ENCODE results near the gene NUP160.
A peak's percentile ranks its signal among the peaks of the same experiment; 100 is the strongest.
"Not testable (repeated sequence)": the region's sequence is repeated elsewhere in the genome, so short reads cannot be mapped to it uniquely, and the experiment has no call there.

NUP160 gene

DNA sequence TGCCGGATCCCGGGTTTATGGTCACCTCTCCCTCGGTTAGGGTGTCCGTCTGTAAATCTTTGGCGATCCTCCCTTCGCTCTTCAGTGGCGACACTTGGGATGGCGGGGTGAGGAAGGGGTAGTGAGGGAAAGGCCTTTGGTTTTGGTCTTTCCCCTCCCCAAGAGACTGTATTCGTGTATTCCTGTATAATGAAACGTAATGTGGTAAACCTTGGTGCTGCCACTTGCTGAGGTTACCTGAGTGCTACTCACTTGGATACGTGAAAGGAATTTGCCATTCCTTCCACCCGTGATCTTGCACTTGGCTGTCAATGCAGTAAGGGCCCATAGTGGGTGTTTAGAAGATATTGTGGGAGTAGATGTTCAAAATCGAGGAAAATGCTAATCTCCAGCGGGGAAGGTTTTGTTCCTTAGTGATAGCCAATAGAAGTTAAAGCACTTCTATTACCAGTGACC is 578 bp upstream of the NUP160 start:
- DNase-seq (ENCODE audit: low read depth in 2 of 2): no peak
- peak overlapping the region; percentile 77 to 91 for H3K4me3 ChIP-seq (replicated peaks in 1 of 2; ENCODE audit: low read depth in 2 of 2, low read length in 2 of 2)
- TF ChIP-seq, protein P1, sequence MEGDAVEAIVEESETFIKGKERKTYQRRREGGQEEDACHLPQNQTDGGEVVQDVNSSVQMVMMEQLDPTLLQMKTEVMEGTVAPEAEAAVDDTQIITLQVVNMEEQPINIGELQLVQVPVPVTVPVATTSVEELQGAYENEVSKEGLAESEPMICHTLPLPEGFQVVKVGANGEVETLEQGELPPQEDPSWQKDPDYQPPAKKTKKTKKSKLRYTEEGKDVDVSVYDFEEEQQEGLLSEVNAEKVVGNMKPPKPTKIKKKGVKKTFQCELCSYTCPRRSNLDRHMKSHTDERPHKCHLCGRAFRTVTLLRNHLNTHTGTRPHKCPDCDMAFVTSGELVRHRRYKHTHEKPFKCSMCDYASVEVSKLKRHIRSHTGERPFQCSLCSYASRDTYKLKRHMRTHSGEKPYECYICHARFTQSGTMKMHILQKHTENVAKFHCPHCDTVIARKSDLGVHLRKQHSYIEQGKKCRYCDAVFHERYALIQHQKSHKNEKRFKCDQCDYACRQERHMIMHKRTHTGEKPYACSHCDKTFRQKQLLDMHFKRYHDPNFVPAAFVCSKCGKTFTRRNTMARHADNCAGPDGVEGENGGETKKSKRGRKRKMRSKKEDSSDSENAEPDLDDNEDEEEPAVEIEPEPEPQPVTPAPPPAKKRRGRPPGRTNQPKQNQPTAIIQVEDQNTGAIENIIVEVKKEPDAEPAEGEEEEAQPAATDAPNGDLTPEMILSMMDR (IDR thresholded peaks at IDR 0.05; ENCODE audit: low read depth, low read length): no peak

DNA sequence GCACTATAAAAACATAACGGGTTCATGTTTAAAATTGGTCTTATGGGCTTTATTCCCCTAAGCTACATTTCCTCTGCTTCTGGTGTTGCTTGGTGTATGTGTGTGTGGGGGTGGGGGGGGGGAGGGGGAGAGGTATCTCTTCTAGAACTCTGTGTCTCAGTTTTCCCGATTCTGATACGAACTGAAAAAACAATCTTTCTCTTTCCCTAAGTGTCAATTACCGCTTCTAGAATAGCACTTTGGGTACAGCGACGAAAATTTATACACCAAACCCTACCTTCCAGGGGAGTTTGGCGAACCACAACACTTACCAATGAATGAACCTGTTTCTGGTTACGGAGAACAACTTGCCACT is 636 bp downstream of the NUP160 start:
- DNase-seq (ENCODE audit: low read depth in 2 of 2): no peak
- TF ChIP-seq, protein P1 (IDR thresholded peaks at IDR 0.05; ENCODE audit: low read depth, low read length): no peak

DNA sequence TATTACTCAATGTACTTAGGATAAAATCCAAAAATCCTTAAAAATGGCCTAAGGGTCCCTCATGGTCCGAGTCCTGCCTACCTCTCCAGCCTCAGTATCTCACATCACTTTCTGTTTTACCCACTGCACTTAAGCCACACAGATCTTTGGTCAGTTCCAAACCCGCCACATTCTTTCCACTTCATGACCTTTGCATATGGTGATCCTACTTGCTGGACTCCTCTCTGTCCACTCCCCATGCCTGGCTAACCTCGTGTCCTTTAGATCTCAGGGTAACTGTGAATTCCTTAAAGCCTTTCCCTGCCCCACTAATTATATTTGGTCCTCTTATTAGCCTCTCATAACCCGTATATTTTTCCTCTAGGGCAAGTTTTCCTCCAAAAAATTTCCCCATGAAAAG is 1.2 kb downstream of the NUP160 start:
- DNase-seq (ENCODE audit: low read depth in 2 of 2): no peak
- H3K4me3 ChIP-seq (replicated peaks in 1 of 2; ENCODE audit: low read depth in 2 of 2, low read length in 2 of 2): peak overlapping the region in 1 of 2 donors; percentile 77
- TF ChIP-seq, protein P1 (IDR thresholded peaks at IDR 0.05; ENCODE audit: low read depth, low read length): no peak

More for the DNA sequence above, 636 bp downstream of the NUP160 start:
- peak overlapping the region; percentile 77 to 91 for H3K4me3 ChIP-seq (replicated peaks in 1 of 2; ENCODE audit: low read depth in 2 of 2, low read length in 2 of 2)

DNA sequence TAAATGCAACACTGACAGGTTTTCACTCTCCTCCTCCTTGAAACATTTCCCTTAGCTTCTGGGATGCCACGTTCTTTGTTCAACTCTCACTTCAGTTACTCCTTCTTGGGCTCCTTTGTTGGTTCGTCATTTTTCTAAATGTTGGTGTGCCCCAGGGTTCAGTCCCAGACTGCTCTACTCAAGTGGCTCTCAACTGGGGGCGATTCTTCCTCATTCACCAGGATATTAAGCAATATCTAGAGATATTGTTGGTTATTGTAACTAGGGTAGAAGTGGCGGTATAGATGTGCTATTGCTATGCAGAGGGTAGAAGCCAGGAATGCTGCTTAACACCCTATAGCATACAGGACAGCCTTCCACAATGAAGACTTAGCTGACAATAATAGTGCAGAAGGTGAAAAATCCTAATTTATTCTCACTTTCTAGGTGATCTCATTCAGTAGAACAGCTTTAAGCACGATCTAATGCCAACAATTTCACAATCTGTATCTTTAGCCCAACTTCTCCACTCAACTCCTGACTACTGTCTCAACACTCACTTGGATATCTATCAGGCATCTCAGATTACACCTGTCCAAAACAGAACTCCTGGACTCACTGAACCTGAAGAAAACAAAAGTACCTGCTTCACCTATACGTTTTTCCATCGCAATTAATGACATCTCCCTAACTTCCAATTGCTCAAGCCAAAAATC is 4.6 kb downstream of the NUP160 start:
- H3K4me3 ChIP-seq (replicated peaks in 1 of 2; ENCODE audit: low read depth in 2 of 2, low read length in 2 of 2): no peak overlapping the region
- no peak for DNase-seq (ENCODE audit: low read depth in 2 of 2)
- TF ChIP-seq, protein P1 (IDR thresholded peaks at IDR 0.05; ENCODE audit: low read depth, low read length): no peak

DNA sequence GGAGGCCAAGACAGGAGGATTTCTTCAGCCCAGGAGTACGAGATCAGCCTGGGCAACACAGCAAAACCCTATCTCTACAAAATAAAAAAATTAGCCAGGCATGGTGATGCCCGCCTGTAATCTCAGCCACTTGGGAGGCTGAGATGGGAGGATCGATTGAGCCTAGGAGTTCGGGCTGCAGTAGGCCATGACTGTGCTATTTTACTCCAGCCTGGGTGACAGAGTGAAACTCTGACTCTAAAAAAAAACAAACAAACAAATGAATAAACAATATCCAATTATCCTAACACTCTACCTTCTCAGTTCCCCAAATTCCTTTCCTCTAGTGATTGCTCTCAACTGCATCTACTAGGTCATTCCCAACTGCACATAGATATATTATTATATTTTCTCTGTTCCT is 5.4 kb downstream of the NUP160 start:
- TF ChIP-seq, protein P1 (IDR thresholded peaks at IDR 0.05; ENCODE audit: low read depth, low read length): no peak
- no peak for DNase-seq (ENCODE audit: low read depth in 2 of 2)

DNA sequence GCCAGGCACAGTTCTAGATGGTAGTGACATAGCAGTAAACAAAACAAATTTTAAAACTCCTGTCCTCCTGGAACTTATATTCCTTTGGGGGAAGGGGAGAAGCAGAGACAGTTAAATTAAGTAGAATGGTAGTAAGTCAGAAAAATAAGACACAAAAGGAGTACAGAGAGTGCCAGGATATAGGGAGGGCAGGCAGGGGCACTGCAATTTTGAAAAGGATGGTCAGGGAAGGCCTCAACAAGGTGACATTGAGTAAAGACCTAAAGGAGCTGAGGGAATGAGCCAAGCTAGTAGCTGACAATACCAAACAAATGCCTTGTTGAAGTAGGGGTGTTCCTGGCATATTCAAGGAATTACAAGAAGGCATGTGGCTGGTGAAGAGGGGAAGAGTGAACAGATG is 10.2 kb downstream of the NUP160 start:
- no peak for DNase-seq (ENCODE audit: low read depth in 2 of 2)
- TF ChIP-seq, protein P1 (IDR thresholded peaks at IDR 0.05; ENCODE audit: low read depth, low read length): no peak
- H3K4me3 ChIP-seq (replicated peaks in 1 of 2; ENCODE audit: low read depth in 2 of 2, low read length in 2 of 2): no peak overlapping the region

More for the DNA sequence above, 5.4 kb downstream of the NUP160 start:
- H3K4me3 ChIP-seq (replicated peaks in 1 of 2; ENCODE audit: low read depth in 2 of 2, low read length in 2 of 2): no peak overlapping the region

DNA sequence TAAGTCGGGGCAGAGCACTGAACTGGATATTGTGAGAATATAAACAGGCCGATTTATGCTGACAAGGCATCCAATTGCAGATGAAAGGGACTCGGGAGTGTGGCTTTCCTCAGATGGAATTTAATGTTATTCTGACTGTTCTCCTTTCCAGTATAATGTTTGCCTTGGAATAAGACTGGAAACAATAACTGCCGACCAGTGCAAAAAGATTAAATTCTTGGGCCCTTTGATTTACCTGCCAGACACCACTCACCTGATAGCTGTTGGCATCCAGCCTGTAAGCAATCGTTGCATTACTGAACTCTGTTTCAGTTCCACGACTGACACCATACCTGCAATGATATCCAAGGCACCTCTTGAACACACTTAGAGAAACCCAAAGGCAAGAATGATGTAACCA is 10.9 kb downstream of the NUP160 start:
- DNase-seq (ENCODE audit: low read depth in 2 of 2): no peak
- TF ChIP-seq, protein P1 (IDR thresholded peaks at IDR 0.05; ENCODE audit: low read depth, low read length): no peak
- H3K4me3 ChIP-seq (replicated peaks in 1 of 2; ENCODE audit: low read depth in 2 of 2, low read length in 2 of 2): no peak overlapping the region

DNA sequence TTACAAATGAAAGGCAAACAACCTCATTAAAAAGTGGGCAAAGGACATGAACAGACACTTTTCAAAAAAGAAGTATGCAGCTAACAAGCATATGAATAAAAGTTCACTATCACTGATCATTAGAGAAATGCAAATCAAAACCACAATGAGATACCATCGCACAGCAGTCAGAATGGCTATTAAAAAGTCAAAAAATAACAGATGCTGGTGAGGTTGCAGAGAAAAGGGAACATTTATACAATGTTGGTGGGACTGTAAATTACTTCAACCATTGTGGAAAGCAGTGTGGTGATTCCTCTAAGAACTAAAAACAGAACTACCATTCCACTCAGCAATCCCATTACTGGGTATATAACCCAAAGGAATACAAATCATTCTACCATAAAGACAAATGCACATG is 18.1 kb downstream of the NUP160 start:
- not testable (repeated sequence) for H3K4me3 ChIP-seq (replicated peaks in 1 of 2; ENCODE audit: low read depth in 2 of 2, low read length in 2 of 2); DNase-seq (ENCODE audit: low read depth in 2 of 2)

Measured in cardiac fibroblast (primary cell).